NCI-H446 (cell line): ENCODE results near the gene DEGS2.

Experiments
- DNase-seq, 2 experiments: peaks; one replicate each; lab custom pipeline; 2025; lab: John Stamatoyannopoulos, UW

Gene DEGS2

GRCh38 chr14:100148837-100149731, 10.4 kb downstream of the DEGS2 start:
- DNase-seq: no peak

GRCh38 chr14:100147691-100148464, 11.6 kb downstream of the DEGS2 start:
- no peak for DNase-seq

GRCh38 chr14:100147181-100147631, 12.2 kb downstream of the DEGS2 start:
- no peak for DNase-seq

- no peak for DNase-seq
Observed at GRCh38 chr14:100146531-100147091, 12.8 kb downstream of the DEGS2 start.

- no peak for DNase-seq
Observed at GRCh38 chr14:100145682-100146464, 13.6 kb downstream of the DEGS2 start.

GRCh38 chr14:100144996-100145646, 14.3 kb downstream of the DEGS2 start:
- no peak for DNase-seq

GRCh38 chr14:100144645-100144995, 14.8 kb downstream of the DEGS2 start:
- DNase-seq: no peak

GRCh38 chr14:100143934-100144333, 15.5 kb downstream of the DEGS2 start:
- DNase-seq: no peak

GRCh38 chr14:100143523-100143922, 15.9 kb downstream of the DEGS2 start:
- DNase-seq: no peak

- DNase-seq: no peak
Observed at GRCh38 chr14:100142073-100143040, 17.1 kb downstream of the DEGS2 start.

GRCh38 chr14:100141098-100141497, 18.3 kb downstream of the DEGS2 start:
- no peak for DNase-seq

- no peak for DNase-seq
Observed at GRCh38 chr14:100140452-100141078, 18.9 kb downstream of the DEGS2 start.

- no peak for DNase-seq
Observed at GRCh38 chr14:100138955-100139354, 20.5 kb downstream of the DEGS2 start.

GRCh38 chr14:100138082-100138787, 21.2 kb downstream of the DEGS2 start:
- DNase-seq: no peak

GRCh38 chr14:100137173-100137572, 22.3 kb downstream of the DEGS2 start:
- DNase-seq: no peak

GRCh38 chr14:100135784-100136183, 23.7 kb downstream of the DEGS2 start:
- no peak for DNase-seq

GRCh38 chr14:100135073-100135472, 24.4 kb downstream of the DEGS2 start:
- no peak for DNase-seq

- DNase-seq: no peak
Observed at GRCh38 chr14:100134586-100134985, 24.9 kb downstream of the DEGS2 start.

- no peak for DNase-seq
Observed at GRCh38 chr14:100132903-100133510, 26.4 kb downstream of the DEGS2 start.
